K562 (cell line): Measurements from ENCODE around the gene STX2. TPM values are rescaled to one million over a fixed set of nuclear protein-coding genes. Genes with fewer than 3 reads are reported as not detected.

ENCODE experiments used
- CGGBP1 ChIP-seq: fragments of 250-450 bp; sonication (Bioruptor Pico); IDR thresholded peaks from 2 replicates; pipeline ENCODE4 v1.9.0; 2021; ENCODE audit warnings: mild to moderate bottlenecking
- ESRRA ChIP-seq: fragments of 450-650 bp; IDR thresholded peaks from 2 replicates; pipeline ENCODE4 v1.6.1; 2014; ENCODE audit warnings: low read depth, mild to moderate bottlenecking, moderate library complexity, borderline replicate concordance
- ETV5 ChIP-seq: sonication (generic); formaldehyde crosslinking; IDR thresholded peaks from 2 replicates; pipeline ENCODE4 v1.4.0; 2020; ENCODE audit warnings: low read depth, mild to moderate bottlenecking, missing genetic modification reagents
- GABPB1 ChIP-seq: sonication (generic); formaldehyde crosslinking; IDR thresholded peaks from 2 replicates; pipeline ENCODE4 v1.8.0; 2022; ENCODE audit warnings: mild to moderate bottlenecking, missing genetic modification reagents
- HDAC1 ChIP-seq, 2 experiments: fragments of 450-650 bp; IDR thresholded peaks; 2 replicates each; pipeline ENCODE4 v1.6.1; 2016 to 2017; ENCODE audit warnings: inconsistent platforms in 1 of 2, mild to moderate bottlenecking in 1 of 2, moderate library complexity in 1 of 2
- KLF16 ChIP-seq: IDR thresholded peaks from 2 replicates; pipeline ENCODE4 v1.6.1; 2016; ENCODE audit warnings: antibody characterized with exemption
- KLF6 ChIP-seq: fragments of 250-450 bp; sonication (Bioruptor Pico); IDR thresholded peaks from 2 replicates; pipeline ENCODE4 v1.4.0; 2020; ENCODE audit warnings: mild to moderate bottlenecking, moderate library complexity, borderline replicate concordance
- MAZ ChIP-seq, 2 experiments: fragments of 450-650 bp in 1 of 2; sonication (generic) in 1 of 2; formaldehyde crosslinking; IDR thresholded peaks in 1 of 2; conservative IDR thresholded peaks in 1 of 2; 2 replicates each; pipeline versions ENCODE4 v1.4.0 to v1.5.0; 2020; ENCODE audit warnings: mild to moderate bottlenecking in 1 of 2, missing genetic modification reagents in 1 of 2
- NRF1 ChIP-seq, 2 experiments: fragments of 450-650 bp; IDR thresholded peaks in 1 of 2; conservative IDR thresholded peaks in 1 of 2; 2 replicates each; pipeline ENCODE4 v1.6.1; 2014; ENCODE audit warnings: mild to moderate bottlenecking in 2 of 2
- RFX1 ChIP-seq: fragments of 450-650 bp; IDR thresholded peaks from 2 replicates; pipeline ENCODE4 v1.6.1; 2016; ENCODE audit warnings: mild to moderate bottlenecking, moderate library complexity
- RHOXF2B ChIP-seq: fragments of 250-450 bp; sonication (Bioruptor Pico); conservative IDR thresholded peaks from 2 replicates; pipeline ENCODE4 v1.5.1; 2021
- ZKSCAN8 ChIP-seq: fragments of 200-800 bp; sonication (Bioruptor generic); IDR thresholded peaks from 2 replicates; pipeline ENCODE4 v1.6.1; 2016; ENCODE audit warnings: missing genetic modification characterization, missing compliant biosample characterization
- polyA plus RNA-seq, 8 experiments: library from polyadenylated mRNA; depleted of rRNA in 4 of 8; stranded (reverse) in 5 of 8; unstranded in 3 of 8; fragments of >200 nt; fragmentation: Nextera tagmentation in 2 of 8; fragmentation: Illumina TruSeq in 1 of 8; extraction: Ambion mirVana in 2 of 8; extraction: Trizol in 1 of 8; gene quantifications; 2 replicates each; pipeline versions ENCODE4 v1.2.1 to v1.2.3, GENCODE V29; 2011 to 2014; ENCODE audit warnings: inconsistent platforms in 1 of 8, missing spikeins in 1 of 8
- total RNA-seq, 7 experiments: library from RNA; depleted of rRNA in 6 of 7; stranded (reverse); fragments of >200 nt in 6 of 7; fragmentation: Illumina TruSeq in 2 of 7; extraction: Trizol in 2 of 7; gene quantifications; 2 replicates each; pipeline versions ENCODE4 v1.2.1 to v1.2.3, GENCODE V29; 2011 to 2021; ENCODE audit warnings: low replicate concordance in 1 of 7
- TF ChIP-seq, protein P1 (sequence below), 2 experiments: fragments of 450-650 bp; formaldehyde crosslinking in 1 of 2; IDR thresholded peaks; 2 replicates each; pipeline versions ENCODE4 v1.4.0 to v1.6.1; 2014 to 2020; ENCODE audit warnings: mild to moderate bottlenecking in 2 of 2, borderline replicate concordance in 1 of 2, low read depth in 1 of 2
- TF ChIP-seq, protein P2 (sequence below): sonication (generic); formaldehyde crosslinking; IDR thresholded peaks from 2 replicates; pipeline ENCODE4 v1.8.0; 2022; ENCODE audit warnings: missing genetic modification reagents, mild to moderate bottlenecking, moderate library complexity, borderline replicate concordance
- TF ChIP-seq, protein P3 (sequence below): sonication (generic); formaldehyde crosslinking; IDR thresholded peaks from 2 replicates; pipeline ENCODE4 v1.4.0; 2020; ENCODE audit warnings: mild to moderate bottlenecking, missing genetic modification reagents

The STX2 gene
- total and polyA plus RNA-seq, 9 of the 15 experiments (the other 6 are each of a cell fraction or from before 2014, with no cell fraction given), result 22.2 to 54.6 (median 30.8) TPM

DNA sequence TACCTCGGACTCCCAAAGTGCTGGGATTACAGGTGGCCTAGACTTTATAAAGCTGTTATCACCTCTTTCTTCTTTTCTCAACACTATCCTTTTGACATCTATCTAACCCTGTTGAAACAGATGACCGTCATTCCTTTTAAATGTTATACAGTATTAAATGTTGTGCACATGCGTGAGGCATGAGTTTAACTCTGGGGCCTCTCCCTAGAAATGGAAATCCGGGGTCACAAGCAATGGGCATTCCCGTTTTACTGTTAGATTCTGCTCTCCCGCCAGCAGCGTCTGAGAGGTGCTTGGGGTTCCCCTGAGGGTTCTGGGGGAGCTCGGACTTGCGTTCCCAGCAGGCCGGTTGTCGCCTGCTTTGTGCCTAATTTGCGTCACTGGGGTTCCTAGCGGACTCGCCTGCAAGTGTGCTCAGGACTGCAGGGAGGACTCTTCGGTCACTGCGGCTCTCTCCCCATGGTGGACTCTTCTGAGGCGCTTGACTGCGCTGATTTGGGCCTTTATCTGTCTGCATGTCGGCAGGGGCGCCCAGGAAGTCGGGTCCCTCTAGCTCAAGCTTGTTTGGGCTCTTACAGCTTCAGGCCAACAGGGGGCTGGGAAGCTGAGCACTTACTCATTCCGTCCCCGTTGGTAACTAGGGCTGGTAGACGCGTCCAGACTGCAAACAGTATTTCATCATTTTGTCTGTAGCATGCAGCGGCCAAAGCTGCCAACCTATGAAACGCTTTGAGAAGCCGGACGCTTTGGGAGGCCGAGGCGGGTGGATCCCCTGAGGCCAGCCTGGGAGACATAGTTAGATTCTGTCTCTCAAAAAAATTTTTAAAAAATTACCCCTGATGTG is 31.6 kb upstream of the STX2 start (continued):
- TF ChIP-seq HDAC1 (IDR thresholded peaks at IDR 0.05) (peak in 1 of 2 experiments; percentile 49; a peak in 1 of 4 replicates), RFX1 (peak; percentile 68), ETV5 (0 out of 2 replicates have a peak, but pooled peaks have one; percentile 15), MAZ (CRISPR knock-in tag; conservative IDR thresholded peaks at IDR 0.05 in 1 of 2, IDR thresholded peaks at IDR 0.05 in 1 of 2) (peak; percentile 14 to 77; a peak in 1 of 4 replicates), ESRRA (0 out of 2 replicates have a peak, but pooled peaks have one; percentile 7), CGGBP1 (CRISPR knock-in tag) (no peak), ZKSCAN8 (CRISPR knock-in tag) (peak; percentile 65), GABPB1 (CRISPR knock-in tag) (peak; percentile 56; the same call in 1 of the 2 replicates), KLF16 (0 out of 2 replicates have a peak, but pooled peaks have one; percentile 9), RHOXF2B (CRISPR knock-in tag) (no peak), NRF1 (conservative IDR thresholded peaks at IDR 0.05 in 1 of 2, IDR thresholded peaks at IDR 0.05 in 1 of 2) (peak; percentile 48 to 58; a peak in 3 of 4 replicates), KLF6 (no peak)
- TF ChIP-seq, protein P1, sequence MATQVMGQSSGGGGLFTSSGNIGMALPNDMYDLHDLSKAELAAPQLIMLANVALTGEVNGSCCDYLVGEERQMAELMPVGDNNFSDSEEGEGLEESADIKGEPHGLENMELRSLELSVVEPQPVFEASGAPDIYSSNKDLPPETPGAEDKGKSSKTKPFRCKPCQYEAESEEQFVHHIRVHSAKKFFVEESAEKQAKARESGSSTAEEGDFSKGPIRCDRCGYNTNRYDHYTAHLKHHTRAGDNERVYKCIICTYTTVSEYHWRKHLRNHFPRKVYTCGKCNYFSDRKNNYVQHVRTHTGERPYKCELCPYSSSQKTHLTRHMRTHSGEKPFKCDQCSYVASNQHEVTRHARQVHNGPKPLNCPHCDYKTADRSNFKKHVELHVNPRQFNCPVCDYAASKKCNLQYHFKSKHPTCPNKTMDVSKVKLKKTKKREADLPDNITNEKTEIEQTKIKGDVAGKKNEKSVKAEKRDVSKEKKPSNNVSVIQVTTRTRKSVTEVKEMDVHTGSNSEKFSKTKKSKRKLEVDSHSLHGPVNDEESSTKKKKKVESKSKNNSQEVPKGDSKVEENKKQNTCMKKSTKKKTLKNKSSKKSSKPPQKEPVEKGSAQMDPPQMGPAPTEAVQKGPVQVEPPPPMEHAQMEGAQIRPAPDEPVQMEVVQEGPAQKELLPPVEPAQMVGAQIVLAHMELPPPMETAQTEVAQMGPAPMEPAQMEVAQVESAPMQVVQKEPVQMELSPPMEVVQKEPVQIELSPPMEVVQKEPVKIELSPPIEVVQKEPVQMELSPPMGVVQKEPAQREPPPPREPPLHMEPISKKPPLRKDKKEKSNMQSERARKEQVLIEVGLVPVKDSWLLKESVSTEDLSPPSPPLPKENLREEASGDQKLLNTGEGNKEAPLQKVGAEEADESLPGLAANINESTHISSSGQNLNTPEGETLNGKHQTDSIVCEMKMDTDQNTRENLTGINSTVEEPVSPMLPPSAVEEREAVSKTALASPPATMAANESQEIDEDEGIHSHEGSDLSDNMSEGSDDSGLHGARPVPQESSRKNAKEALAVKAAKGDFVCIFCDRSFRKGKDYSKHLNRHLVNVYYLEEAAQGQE (IDR thresholded peaks at IDR 0.05; ENCODE audit: borderline replicate concordance), result peak; percentile 52
- TF ChIP-seq, protein P1 (CRISPR knock-in tag; IDR thresholded peaks at IDR 0.05; ENCODE audit: low read depth), result no peak
- TF ChIP-seq, protein P2, sequence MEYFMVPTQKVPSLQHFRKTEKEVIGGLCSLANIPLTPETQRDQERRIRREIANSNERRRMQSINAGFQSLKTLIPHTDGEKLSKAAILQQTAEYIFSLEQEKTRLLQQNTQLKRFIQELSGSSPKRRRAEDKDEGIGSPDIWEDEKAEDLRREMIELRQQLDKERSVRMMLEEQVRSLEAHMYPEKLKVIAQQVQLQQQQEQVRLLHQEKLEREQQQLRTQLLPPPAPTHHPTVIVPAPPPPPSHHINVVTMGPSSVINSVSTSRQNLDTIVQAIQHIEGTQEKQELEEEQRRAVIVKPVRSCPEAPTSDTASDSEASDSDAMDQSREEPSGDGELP (CRISPR knock-in tag), result peak; percentile 66
- TF ChIP-seq, protein P3, sequence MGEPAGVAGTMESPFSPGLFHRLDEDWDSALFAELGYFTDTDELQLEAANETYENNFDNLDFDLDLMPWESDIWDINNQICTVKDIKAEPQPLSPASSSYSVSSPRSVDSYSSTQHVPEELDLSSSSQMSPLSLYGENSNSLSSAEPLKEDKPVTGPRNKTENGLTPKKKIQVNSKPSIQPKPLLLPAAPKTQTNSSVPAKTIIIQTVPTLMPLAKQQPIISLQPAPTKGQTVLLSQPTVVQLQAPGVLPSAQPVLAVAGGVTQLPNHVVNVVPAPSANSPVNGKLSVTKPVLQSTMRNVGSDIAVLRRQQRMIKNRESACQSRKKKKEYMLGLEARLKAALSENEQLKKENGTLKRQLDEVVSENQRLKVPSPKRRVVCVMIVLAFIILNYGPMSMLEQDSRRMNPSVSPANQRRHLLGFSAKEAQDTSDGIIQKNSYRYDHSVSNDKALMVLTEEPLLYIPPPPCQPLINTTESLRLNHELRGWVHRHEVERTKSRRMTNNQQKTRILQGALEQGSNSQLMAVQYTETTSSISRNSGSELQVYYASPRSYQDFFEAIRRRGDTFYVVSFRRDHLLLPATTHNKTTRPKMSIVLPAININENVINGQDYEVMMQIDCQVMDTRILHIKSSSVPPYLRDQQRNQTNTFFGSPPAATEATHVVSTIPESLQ (CRISPR knock-in tag), result 0 out of 2 replicates have a peak, but pooled peaks have one; percentile 58
